BLaER1 (cell line): Measurements from ENCODE around the gene STX17.
A peak's percentile ranks its signal among the peaks of the same experiment; 100 is the strongest.
"Not testable (repeated sequence)": the region's sequence is repeated elsewhere in the genome, so short reads cannot be mapped to it uniquely, and the experiment has no call there.

Experiments used
- H3K27ac ChIP-seq: shearing (Covaris generic); formaldehyde crosslinking; 2 replicates; pipeline ENCODE4 v1.8.1; 2022
- H3K27me3 ChIP-seq: shearing (Covaris generic); formaldehyde crosslinking; 2 replicates; pipeline ENCODE4 v1.8.1; 2022
- H3K36me3 ChIP-seq: shearing (Covaris generic); formaldehyde crosslinking; 2 replicates; pipeline ENCODE4 v1.8.1; 2022
- H3K4me1 ChIP-seq: shearing (Covaris generic); formaldehyde crosslinking; 2 replicates; pipeline ENCODE4 v1.8.1; 2022
- H3K4me2 ChIP-seq: shearing (Covaris generic); formaldehyde crosslinking; 2 replicates; pipeline ENCODE4 v1.8.1; 2022
- H3K4me3 ChIP-seq: shearing (Covaris generic); formaldehyde crosslinking; 2 replicates; pipeline ENCODE4 v1.8.1; 2022
- H3K9ac ChIP-seq: shearing (Covaris generic); formaldehyde crosslinking; 2 replicates; pipeline ENCODE4 v1.8.1; 2022
- H3K9me3 ChIP-seq: shearing (Covaris generic); formaldehyde crosslinking; 2 replicates; pipeline ENCODE4 v1.8.1; 2022
- H4K20me1 ChIP-seq: shearing (Covaris generic); formaldehyde crosslinking; 2 replicates; pipeline ENCODE4 v1.8.1; 2022
- Cebpa-rat ChIP-seq: shearing (Covaris generic); IDR thresholded peaks from 2 replicates; pipeline ENCODE4 v1.8.1; 2022

STX17 gene

GRCh38 chr9:99906403-99907207 lies at the start of gene STX17:
Gene STX17, plus strand, starts transcription at chr9:99906654. Its CDS starts 8,586 bp downstream, at chr9:99915240.
- H3K4me3 ChIP-seq: peak within 1 kb of the TSS; percentile 79

GRCh38 chr9:99857576-99857975 lies 48.9 kb upstream of the STX17 start:
- H3K9me3 ChIP-seq, H3K4me3 ChIP-seq, H3K27ac ChIP-seq, H3K36me3 ChIP-seq, H3K4me2 ChIP-seq, H3K27me3 ChIP-seq, H3K9ac ChIP-seq, H3K4me1 ChIP-seq, H4K20me1 ChIP-seq: not testable (repeated sequence)

More at GRCh38 chr9:99906403-99907207, at the start of gene STX17:
- Histone ChIP-seq H3K4me1 (peaks cover 23% of the 10 kb centered on the region), H3K27me3 (no peaks in the 10 kb centered on the region), H4K20me1 (peaks cover 9% of the 10 kb centered on the region; the same call in 1 of the 2 replicates), H3K27ac (peak within 1 kb of the TSS; percentile 87), H3K4me2 (peak within 1 kb of the TSS; percentile 91), H3K9ac (peak within 1 kb of the TSS; percentile 88), H3K36me3 (peaks cover 8% of the 10 kb centered on the region; the same call in 1 of the 2 replicates), H3K9me3 (no peaks in the 10 kb centered on the region)
- no peak for TF ChIP-seq Cebpa-rat

GRCh38 chr9:99858087-99858486 lies 48.4 kb upstream of the STX17 start:
- H3K4me1 ChIP-seq: peaks cover 8% of the 10 kb centered on the region
- H3K9ac ChIP-seq: no peak overlapping the region
- H3K27ac ChIP-seq: no peak overlapping the region
- no peak overlapping the region for H3K4me3 ChIP-seq
- H3K27me3 ChIP-seq: no peaks in the 10 kb centered on the region
- H3K36me3 ChIP-seq: no peaks in the 10 kb centered on the region
- no peak overlapping the region for H3K4me2 ChIP-seq
- no peaks in the 10 kb centered on the region for H4K20me1 ChIP-seq
- no peaks in the 10 kb centered on the region for H3K9me3 ChIP-seq
- TF ChIP-seq Cebpa-rat: no peak

GRCh38 chr9:99859243-99859980 lies 47.0 kb upstream of the STX17 start:
- TF ChIP-seq Cebpa-rat: no peak
- Histone ChIP-seq H4K20me1 (no peaks in the 10 kb centered on the region), H3K9me3 (no peaks in the 10 kb centered on the region), H3K4me2 (no peak overlapping the region), H3K36me3 (no peaks in the 10 kb centered on the region), H3K4me1 (peaks cover 8% of the 10 kb centered on the region), H3K4me3 (no peak overlapping the region), H3K27ac (no peak overlapping the region), H3K27me3 (no peaks in the 10 kb centered on the region), H3K9ac (no peak overlapping the region)

GRCh38 chr9:99860266-99860665 lies 46.2 kb upstream of the STX17 start:
- H3K9ac ChIP-seq: no peak overlapping the region
- no peak overlapping the region for H3K4me3 ChIP-seq
- H4K20me1 ChIP-seq: no peaks in the 10 kb centered on the region
- H3K4me1 ChIP-seq: peaks cover 8% of the 10 kb centered on the region
- H3K9me3 ChIP-seq: no peaks in the 10 kb centered on the region
- TF ChIP-seq Cebpa-rat: no peak
- H3K27me3 ChIP-seq: no peaks in the 10 kb centered on the region
- H3K36me3 ChIP-seq: no peaks in the 10 kb centered on the region
- H3K4me2 ChIP-seq: no peak overlapping the region
- no peak overlapping the region for H3K27ac ChIP-seq

- H3K4me2 ChIP-seq: no peak overlapping the region
- no peak overlapping the region for H3K9ac ChIP-seq
- H3K9me3 ChIP-seq: no peaks in the 10 kb centered on the region
- H3K27me3 ChIP-seq: no peaks in the 10 kb centered on the region
- no peak overlapping the region for H3K27ac ChIP-seq
- peaks cover 8% of the 10 kb centered on the region for H3K4me1 ChIP-seq
- H4K20me1 ChIP-seq: no peaks in the 10 kb centered on the region
- H3K36me3 ChIP-seq: no peaks in the 10 kb centered on the region
- no peak overlapping the region for H3K4me3 ChIP-seq
- no peak for TF ChIP-seq Cebpa-rat
These were observed 42.5 kb upstream of the STX17 start for GRCh38 chr9:99863955-99864354.

GRCh38 chr9:99866398-99866797 lies 40.1 kb upstream of the STX17 start:
- H3K9ac ChIP-seq: no peak overlapping the region
- no peaks in the 10 kb centered on the region for H3K9me3 ChIP-seq
- H3K27me3 ChIP-seq: no peaks in the 10 kb centered on the region
- no peaks in the 10 kb centered on the region for H4K20me1 ChIP-seq
- H3K27ac ChIP-seq: no peak overlapping the region
- no peak overlapping the region for H3K4me2 ChIP-seq
- H3K36me3 ChIP-seq: no peaks in the 10 kb centered on the region
- peaks cover 4% of the 10 kb centered on the region for H3K4me1 ChIP-seq
- H3K4me3 ChIP-seq: no peak overlapping the region
- TF ChIP-seq Cebpa-rat: no peak

GRCh38 chr9:99867536-99867935 lies 38.9 kb upstream of the STX17 start:
- no peaks in the 10 kb centered on the region for H3K4me1 ChIP-seq
- H3K27me3 ChIP-seq: no peaks in the 10 kb centered on the region
- H3K9ac ChIP-seq: no peak overlapping the region

GRCh38 chr9:99867968-99868367 lies 38.5 kb upstream of the STX17 start:
- Histone ChIP-seq H3K4me1 (no peaks in the 10 kb centered on the region), H3K27ac (no peak overlapping the region), H3K9me3 (no peaks in the 10 kb centered on the region), H3K36me3 (no peaks in the 10 kb centered on the region), H3K27me3 (no peaks in the 10 kb centered on the region), H4K20me1 (no peaks in the 10 kb centered on the region), H3K9ac (no peak overlapping the region), H3K4me2 (no peak overlapping the region), H3K4me3 (no peak overlapping the region)
- no peak for TF ChIP-seq Cebpa-rat

More at GRCh38 chr9:99867536-99867935, 38.9 kb upstream of the STX17 start:
- no peaks in the 10 kb centered on the region for H3K9me3 ChIP-seq
- H3K36me3 ChIP-seq: no peaks in the 10 kb centered on the region
- no peak overlapping the region for H3K4me3 ChIP-seq
- H3K4me2 ChIP-seq: no peak overlapping the region
- H3K27ac ChIP-seq: no peak overlapping the region
- TF ChIP-seq Cebpa-rat: no peak
- no peaks in the 10 kb centered on the region for H4K20me1 ChIP-seq

- Histone ChIP-seq H3K9ac (no peak overlapping the region), H3K4me1 (no peaks in the 10 kb centered on the region), H3K36me3 (no peaks in the 10 kb centered on the region), H3K4me3 (no peak overlapping the region), H4K20me1 (no peaks in the 10 kb centered on the region), H3K4me2 (no peak overlapping the region), H3K27me3 (no peaks in the 10 kb centered on the region), H3K27ac (no peak overlapping the region), H3K9me3 (no peaks in the 10 kb centered on the region)
- TF ChIP-seq Cebpa-rat: no peak
These were observed 37.6 kb upstream of the STX17 start for GRCh38 chr9:99868845-99869244.
